ENCODE measurements around the gene PVR. TPM values are rescaled to one million over a fixed set of nuclear protein-coding genes. Genes with fewer than 3 reads are reported as not detected.
"Not testable (repeated sequence)": the region's sequence is repeated elsewhere in the genome, so short reads cannot be mapped to it uniquely, and the experiment has no call there.

Gene PVR
- total RNA-seq, 3 donors from 2014 or later, result 8.5 to 13.9 (median 9.9) TPM

DNA sequence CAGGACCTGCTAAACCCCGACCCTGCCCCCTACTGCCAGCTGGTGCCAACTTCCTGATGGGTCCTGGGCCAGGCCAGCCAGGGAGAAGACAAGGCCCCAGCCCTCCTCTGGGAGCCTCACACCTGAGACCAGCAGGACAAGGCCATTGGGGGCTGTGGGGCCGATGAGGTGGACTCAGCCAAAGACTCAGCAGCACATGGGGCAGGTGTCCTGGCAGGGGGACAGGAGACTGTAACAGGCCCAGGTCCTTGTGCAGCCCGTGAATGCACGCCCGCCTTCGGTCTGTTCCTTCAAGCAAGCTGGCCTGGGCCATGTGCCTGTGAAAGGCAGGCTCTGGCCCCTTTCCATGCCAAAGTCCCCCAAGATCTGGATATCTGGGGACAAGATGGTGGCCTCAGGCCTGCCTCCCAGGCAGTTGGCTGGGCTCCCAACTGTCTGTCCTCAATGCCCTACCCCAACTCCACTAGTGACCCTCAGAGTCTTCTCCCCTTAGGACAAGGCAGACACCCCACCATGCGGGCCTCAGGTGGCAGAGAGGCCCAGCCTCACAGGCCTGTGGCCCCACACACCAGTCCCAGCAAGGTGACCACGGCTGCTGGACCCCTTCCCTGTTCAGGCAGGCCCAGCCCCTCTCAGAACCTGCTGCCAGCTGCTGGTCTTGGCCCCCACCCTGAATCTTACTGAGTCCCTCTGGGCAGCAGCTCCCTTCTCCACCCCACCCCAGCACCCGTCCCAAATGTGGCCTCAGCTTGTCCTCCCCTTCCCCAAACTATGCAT is 39.9 kb downstream of the PVR start:
- peaks cover 7% of the 10 kb centered on the region for H3K4me1 Mint-ChIP-seq (ENCODE audit: low read depth)
- ATAC-seq (no peak), DNase-seq (no peak)
- H3K27me3 Mint-ChIP-seq (ENCODE audit: low read depth), result peaks cover 17% of the 10 kb centered on the region
- no peaks in the 10 kb centered on the region for H3K9me3 Mint-ChIP-seq
- H3K36me3 Mint-ChIP-seq (ENCODE audit: insufficient read depth), result no peaks in the 10 kb centered on the region
- no peak overlapping the region for H3K4me3 Mint-ChIP-seq

DNA sequence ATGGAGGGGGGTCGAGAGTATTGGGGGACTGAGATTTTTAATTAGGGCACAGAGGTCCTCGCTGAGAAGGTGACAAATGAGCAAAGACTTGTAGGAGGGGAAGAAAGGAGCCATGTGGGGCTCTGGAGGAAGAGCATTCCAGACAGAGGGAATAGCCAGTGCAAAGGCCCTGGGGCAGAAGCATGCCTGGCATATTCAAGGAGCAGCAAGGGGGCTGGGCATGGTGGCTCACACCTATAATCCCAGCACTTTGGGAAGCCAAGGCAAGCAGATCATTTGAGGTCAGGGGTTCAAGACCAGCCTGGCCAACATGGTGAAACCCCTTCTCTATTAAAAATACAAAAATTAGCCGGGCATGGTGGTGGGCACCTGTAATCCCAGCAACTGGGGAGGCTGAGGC is 40.7 kb downstream of the PVR start:
- DNase-seq; H3K4me3 Mint-ChIP-seq; ATAC-seq; H3K4me1 Mint-ChIP-seq (ENCODE audit: low read depth); H3K9me3 Mint-ChIP-seq; H3K36me3 Mint-ChIP-seq (ENCODE audit: insufficient read depth): not testable (repeated sequence)
- H3K27me3 Mint-ChIP-seq (ENCODE audit: low read depth), result peaks cover 18% of the 10 kb centered on the region

DNA sequence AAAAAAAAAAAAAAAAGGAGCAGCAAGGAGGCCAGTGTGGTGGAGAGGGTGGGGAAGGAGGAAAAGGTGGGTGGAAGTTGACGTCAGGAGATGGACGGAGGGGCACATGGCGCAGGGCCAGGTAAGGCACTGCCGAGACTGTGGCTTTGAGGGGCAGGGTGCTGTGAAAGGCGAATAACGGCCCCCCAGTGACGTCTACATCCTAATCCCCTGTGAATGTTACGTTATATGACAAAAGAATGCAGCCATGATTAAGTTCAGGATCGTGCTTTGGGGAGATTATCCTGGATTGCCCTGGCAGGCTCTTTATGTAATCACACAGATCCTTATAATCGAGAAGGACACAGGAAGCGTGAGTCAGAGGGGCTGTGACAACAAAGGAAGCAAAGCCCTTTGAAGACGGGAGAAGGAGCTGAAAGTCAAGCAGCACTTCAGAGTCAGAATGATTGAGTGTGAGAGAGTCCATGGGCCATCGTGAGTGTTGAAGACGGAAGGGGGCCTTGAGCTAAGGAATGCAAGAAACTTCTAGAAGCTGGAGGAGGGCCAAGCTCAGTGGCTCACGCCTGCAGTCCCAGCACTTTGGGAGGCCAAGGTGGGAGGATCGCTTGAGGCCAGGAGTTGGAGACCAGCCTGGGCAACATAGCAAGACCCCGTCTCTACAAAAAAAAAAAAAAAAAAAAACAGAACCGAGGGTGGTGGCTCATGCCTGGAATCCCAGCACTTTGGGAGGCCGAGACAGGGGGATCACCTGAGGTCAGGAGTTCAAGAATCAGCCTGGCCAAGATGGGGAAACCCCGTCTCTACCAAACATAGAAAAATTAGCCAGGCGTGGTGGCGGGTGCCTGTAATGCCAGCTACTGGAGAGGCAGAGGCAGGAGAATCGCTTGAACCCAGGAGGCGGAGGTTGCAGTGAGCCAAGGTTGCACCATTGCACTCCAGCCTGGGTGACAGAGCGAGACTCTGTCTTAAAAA is 41.5 kb downstream of the PVR start:
- DNase-seq (no peak), ATAC-seq (no peak)
- no peaks in the 10 kb centered on the region for H3K9me3 Mint-ChIP-seq
- no peaks in the 10 kb centered on the region for H3K36me3 Mint-ChIP-seq (ENCODE audit: insufficient read depth)
- H3K4me1 Mint-ChIP-seq (ENCODE audit: low read depth), result peaks cover 16% of the 10 kb centered on the region
- H3K27me3 Mint-ChIP-seq (ENCODE audit: low read depth), result peaks cover 18% of the 10 kb centered on the region
- no peak overlapping the region for H3K4me3 Mint-ChIP-seq

DNA sequence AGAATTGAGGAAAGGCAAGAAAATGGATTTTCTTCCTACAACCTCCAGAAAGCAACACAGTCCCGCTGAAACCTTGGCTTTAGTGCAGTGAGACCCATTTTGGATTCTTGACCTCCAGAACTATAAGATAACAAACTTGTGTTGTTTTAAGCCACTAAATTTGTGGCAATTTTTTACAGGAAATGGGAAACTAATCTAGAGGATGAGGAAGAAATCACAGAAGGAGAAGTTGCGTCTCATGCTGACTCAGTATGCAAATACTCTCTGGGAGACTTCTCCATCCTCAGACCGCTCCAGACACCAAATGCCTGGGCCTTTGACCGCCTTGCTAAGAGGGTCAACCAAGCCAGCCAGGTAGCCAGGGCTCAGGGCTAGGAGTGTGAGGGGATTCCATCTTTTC is 42.2 kb downstream of the PVR start:
- DNase-seq (no peak), ATAC-seq (no peak)
- H3K4me3 Mint-ChIP-seq, result no peak overlapping the region
- peaks cover 18% of the 10 kb centered on the region for H3K27me3 Mint-ChIP-seq (ENCODE audit: low read depth)
- no peaks in the 10 kb centered on the region for H3K36me3 Mint-ChIP-seq (ENCODE audit: insufficient read depth)
- H3K9me3 Mint-ChIP-seq, result no peaks in the 10 kb centered on the region
- H3K4me1 Mint-ChIP-seq (ENCODE audit: low read depth), result peaks cover 16% of the 10 kb centered on the region

DNA sequence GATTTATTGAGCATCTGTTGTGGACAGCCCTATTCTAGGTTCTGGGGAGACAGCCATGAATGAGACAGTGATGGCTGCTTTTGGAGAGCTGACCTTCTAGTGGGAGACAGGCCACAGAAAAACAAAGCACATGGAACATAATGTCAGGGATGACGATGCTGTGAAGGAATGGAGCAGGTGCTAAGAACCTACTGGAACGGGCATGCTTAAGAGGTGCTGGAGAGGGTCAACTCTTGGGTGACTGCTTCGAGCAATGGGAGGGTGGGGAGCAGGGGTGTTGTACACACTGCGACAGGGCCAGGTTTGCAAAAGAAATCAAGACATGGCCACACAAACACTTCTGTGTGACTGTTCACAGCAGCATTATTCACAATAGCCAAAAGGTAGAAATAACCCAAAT is 43.2 kb downstream of the PVR start:
- ATAC-seq (no peak), DNase-seq (no peak)
- no peaks in the 10 kb centered on the region for H3K36me3 Mint-ChIP-seq (ENCODE audit: insufficient read depth)
- H3K4me1 Mint-ChIP-seq (ENCODE audit: low read depth), result peaks cover 20% of the 10 kb centered on the region
- H3K27me3 Mint-ChIP-seq (ENCODE audit: low read depth), result peaks cover 18% of the 10 kb centered on the region
- no peaks in the 10 kb centered on the region for H3K9me3 Mint-ChIP-seq
- no peak overlapping the region for H3K4me3 Mint-ChIP-seq

DNA sequence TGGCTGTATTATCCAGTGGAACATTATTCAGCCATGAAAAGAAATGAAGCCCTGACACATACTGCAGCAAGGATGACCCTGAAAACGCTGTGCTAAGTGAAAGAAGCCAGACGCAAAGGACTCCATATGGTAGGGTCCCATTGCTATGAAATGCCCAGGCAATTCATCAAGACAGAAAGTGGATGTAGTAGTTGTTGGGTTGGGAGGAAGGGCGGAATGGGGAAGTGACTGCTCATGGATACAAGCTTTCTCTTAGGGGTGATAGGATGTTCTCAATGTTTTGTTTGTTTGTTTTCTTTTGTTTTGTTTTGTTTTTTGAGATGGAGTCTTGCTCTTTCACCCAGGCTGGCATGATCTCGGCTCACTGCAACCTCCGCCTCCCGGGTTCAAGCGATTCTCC is 44.2 kb downstream of the PVR start:
- DNase-seq (no peak), ATAC-seq (no peak)
- Mint-ChIP-seq H3K9me3 (no peaks in the 10 kb centered on the region), H3K4me1 (ENCODE audit: low read depth) (peaks cover 30% of the 10 kb centered on the region), H3K36me3 (ENCODE audit: insufficient read depth) (no peaks in the 10 kb centered on the region), H3K27me3 (ENCODE audit: low read depth) (peaks cover 17% of the 10 kb centered on the region), H3K4me3 (no peak overlapping the region)

DNA sequence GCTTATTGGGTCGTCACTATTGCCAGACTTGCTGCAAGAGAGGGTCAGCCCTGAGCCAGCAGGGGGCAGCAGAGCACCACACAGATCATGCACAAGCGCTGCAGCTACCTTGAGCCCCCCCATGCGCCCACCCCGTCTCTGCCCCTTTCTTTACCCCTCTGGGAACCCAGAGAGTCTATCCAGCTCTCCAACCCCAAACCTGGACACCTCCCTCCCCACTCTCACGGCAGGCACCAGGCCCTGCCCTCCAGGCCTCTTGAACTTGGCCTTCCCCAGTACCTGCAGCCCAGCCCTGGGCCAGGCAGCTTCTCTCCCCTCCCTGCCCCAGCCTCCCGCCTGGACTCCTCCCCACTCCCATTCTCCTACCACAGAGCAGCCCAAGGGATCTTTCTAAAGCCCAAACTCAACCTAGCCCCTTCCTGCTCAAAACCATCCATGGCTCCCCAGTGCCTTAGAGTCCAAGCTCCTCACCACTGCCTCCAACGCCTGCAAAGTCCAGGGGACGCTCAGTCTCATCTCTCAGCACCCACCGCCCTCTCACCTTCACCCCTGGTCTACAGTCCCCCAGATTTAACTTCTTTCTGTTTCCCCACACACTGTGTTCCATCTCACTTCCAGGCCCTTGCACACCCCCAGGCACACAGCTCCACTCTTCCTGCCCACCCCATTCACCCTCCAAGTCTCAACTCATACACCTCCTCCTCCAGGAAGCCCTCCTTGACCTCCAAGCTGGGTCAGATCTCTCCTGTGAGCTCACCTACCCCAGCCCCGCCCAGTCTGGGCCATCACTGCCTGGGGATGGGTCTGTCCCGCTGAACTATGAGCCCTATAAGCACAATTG is 45.8 kb downstream of the PVR start:
- Mint-ChIP-seq H3K4me1 (ENCODE audit: low read depth) (peaks cover 35% of the 10 kb centered on the region), H3K9me3 (no peaks in the 10 kb centered on the region), H3K36me3 (ENCODE audit: insufficient read depth) (no peaks in the 10 kb centered on the region), H3K4me3 (no peak overlapping the region), H3K27me3 (ENCODE audit: low read depth) (peaks cover 16% of the 10 kb centered on the region)
- DNase-seq, result peak; percentile 79
- peak; percentile 32 to 39 for ATAC-seq

DNA sequence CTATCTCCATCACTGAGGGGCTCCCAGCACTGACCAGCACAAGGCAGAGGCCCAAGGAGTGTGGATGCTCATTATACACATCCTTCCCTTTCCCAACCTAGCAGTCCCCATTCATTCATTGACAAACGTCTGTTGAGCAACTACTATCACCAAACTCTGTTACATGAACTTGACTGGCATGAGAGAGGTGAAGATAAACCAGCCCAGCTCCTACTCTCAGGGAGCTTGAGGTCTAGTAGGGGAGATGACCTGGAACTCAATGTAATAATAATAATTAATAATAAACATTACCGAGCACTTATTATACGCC is 46.4 kb downstream of the PVR start:
- Mint-ChIP-seq H3K27me3 (ENCODE audit: low read depth) (peaks cover 15% of the 10 kb centered on the region), H3K36me3 (ENCODE audit: insufficient read depth) (no peaks in the 10 kb centered on the region), H3K9me3 (no peaks in the 10 kb centered on the region), H3K4me3 (no peak overlapping the region), H3K4me1 (ENCODE audit: low read depth) (peaks cover 30% of the 10 kb centered on the region)
- DNase-seq, result no peak
- ATAC-seq, result no peak

DNA sequence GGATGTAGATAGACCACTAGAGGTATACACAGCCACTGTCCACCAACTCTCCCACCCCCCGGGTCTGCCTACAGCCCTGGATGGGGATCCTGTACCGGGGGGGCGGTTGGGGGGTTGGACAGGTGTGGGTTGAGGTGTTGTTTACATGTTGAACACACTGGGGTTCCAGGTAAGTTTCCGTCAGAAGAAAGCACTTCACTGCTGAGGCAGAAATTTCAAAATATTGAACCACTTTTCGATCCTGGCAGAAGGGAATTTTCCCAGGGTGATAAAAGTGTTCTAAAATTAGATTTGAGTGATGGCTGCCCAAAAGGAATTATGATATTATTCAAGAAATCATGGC is 48.6 kb downstream of the PVR start:
- Mint-ChIP-seq H3K36me3 (ENCODE audit: insufficient read depth) (no peaks in the 10 kb centered on the region), H3K4me1 (ENCODE audit: low read depth) (peaks cover 28% of the 10 kb centered on the region), H3K9me3 (no peaks in the 10 kb centered on the region), H3K27me3 (ENCODE audit: low read depth) (peaks cover 7% of the 10 kb centered on the region), H3K4me3 (peak overlapping the region; percentile 60)
- DNase-seq, result no peak
- peak; percentile 43 to 46 for ATAC-seq

DNA sequence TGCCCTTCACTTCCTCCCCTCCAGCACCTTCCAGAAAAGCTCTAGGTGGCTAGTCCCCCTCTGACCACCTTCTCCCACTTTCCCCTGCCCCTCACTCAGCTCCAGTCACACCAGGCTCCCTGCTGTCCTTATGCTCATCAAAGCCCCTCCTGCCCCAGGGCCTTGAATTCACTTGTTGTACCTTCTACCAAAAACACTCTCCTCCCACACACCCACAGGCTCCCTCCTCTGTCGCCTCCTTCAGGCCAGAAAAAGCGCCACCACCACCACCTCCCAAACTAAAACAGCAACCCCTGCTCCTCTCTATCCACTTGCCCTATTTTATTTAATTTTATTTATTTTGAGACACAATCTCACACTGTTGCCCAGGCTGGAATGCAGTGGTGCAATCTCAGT is 50.5 kb downstream of the PVR start:
- ATAC-seq (no peak), DNase-seq (peak; percentile 17)
- H3K4me1 Mint-ChIP-seq (ENCODE audit: low read depth), result peaks cover 27% of the 10 kb centered on the region
- H3K27me3 Mint-ChIP-seq (ENCODE audit: low read depth), result no peaks in the 10 kb centered on the region
- no peaks in the 10 kb centered on the region for H3K36me3 Mint-ChIP-seq (ENCODE audit: insufficient read depth)
- H3K4me3 Mint-ChIP-seq, result no peak overlapping the region
- H3K9me3 Mint-ChIP-seq, result no peaks in the 10 kb centered on the region

DNA sequence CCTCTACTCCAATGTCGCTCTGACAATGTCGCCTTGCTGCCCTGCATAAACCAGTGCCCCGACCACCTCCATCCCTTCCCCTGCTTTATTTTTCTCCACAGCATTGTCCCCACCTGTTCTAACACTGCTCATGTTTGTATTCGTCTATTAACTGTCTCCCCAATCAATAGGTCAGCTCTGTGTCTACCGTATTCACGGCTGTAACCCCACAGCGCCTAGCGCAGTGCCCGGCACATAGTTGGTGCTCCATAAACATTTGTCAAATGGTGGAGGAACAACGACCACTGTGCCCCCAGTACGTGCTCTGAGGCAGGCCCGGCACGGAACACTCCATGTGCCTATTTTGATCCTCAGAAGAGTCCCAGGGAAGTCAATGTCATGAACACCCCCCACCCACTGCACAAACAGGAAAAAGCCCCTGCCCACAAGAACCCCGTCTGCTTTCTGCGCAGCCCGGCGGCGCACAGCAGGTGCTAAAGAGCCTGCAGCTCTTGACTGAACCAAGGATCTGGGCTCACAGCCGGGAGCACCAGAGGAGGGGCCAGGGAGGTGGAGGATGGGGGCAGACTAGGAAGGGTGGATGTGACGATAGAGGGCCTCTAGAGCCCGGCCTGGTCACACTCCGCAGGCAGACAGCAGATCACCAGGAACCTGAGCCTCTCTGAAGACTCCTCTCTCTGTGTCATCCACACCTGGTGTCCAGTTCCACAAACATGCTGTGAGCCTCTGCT is 53.4 kb downstream of the PVR start:
- H3K27me3 Mint-ChIP-seq (ENCODE audit: low read depth), result no peaks in the 10 kb centered on the region
- H3K36me3 Mint-ChIP-seq (ENCODE audit: insufficient read depth), result no peaks in the 10 kb centered on the region
- no peak overlapping the region for H3K4me3 Mint-ChIP-seq
- H3K4me1 Mint-ChIP-seq (ENCODE audit: low read depth), result peaks cover 13% of the 10 kb centered on the region
- no peak for DNase-seq
- H3K9me3 Mint-ChIP-seq, result no peaks in the 10 kb centered on the region
- ATAC-seq, result no peak

DNA sequence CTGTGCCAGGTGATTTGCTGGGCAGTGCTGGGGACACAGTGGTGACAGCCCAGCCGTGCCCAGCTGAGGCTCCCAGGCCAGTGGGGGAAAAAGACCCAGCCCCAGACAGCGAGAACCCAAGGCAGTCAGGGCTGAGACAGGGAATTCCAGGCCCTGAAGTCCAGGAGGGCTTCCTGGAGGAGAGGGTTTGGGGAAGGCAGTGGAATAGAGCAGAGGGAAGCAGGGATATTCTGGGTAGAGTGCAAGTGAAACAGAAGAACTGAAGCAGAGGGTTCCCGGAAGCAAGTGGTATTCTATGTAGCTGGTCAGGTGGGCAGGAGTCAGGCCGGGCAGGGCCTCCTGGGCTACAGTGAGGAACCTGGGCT is 53.9 kb downstream of the PVR start:
- H3K9me3 Mint-ChIP-seq, result no peaks in the 10 kb centered on the region
- DNase-seq (no peak), ATAC-seq (no peak)
- H3K27me3 Mint-ChIP-seq (ENCODE audit: low read depth), result no peaks in the 10 kb centered on the region
- no peaks in the 10 kb centered on the region for H3K36me3 Mint-ChIP-seq (ENCODE audit: insufficient read depth)
- peaks cover 7% of the 10 kb centered on the region for H3K4me1 Mint-ChIP-seq (ENCODE audit: low read depth)
- no peak overlapping the region for H3K4me3 Mint-ChIP-seq

DNA sequence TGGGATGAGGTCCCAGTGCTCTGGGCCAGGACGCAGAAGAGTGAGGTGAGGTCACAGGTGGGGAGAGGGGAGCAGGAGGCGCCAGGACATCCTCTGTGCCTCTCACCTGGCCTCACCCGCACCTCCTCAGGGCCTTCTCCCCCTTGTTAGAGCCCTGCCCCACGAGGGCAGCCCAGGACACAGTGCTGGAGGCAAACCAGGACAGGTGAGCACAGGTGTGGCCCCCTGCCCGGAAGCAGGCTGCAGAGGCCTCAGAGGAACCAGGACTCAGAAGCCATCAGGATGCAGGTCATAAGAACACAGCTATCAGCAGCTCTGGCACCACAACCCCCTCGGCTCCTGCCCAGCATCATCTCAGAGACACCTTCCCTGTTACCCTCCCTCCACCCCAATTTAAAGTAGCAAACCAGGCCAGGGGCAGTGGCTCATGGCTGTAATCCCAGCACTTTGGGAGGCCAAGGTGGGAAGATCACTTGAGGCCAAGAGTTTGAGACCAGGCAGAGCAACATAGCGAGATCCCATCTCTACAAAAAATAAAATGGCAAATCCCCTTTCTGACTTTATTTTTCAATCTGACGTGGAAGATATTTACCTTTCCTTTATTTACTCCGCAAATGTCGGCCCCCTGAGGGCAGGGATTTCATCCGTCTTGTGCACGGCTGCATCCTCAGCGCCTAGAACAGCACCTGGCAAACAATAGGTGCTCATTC is 54.9 kb downstream of the PVR start, which contains the start of gene CEACAM16:
Gene CEACAM16, plus strand, starts transcription at position 660 of the 710 bp plus-strand sequence. CDS start 2,306 bp downstream, outside the sequence.
- ATAC-seq (no peak), DNase-seq (no peak)
- Mint-ChIP-seq H3K9me3 (no peaks in the 10 kb centered on the region), H3K4me3 (no peak within 1 kb of the TSS), H3K27me3 (ENCODE audit: low read depth) (no peaks in the 10 kb centered on the region), H3K36me3 (ENCODE audit: insufficient read depth) (no peaks in the 10 kb centered on the region), H3K4me1 (ENCODE audit: low read depth) (peaks cover 4% of the 10 kb centered on the region)

Data from activated T-cell treated with anti-CD3 and anti-CD28 coated beads, Interleukin-2, amount 50 U/mL, for 4 hours (primary cell).